K562 (cell line): ENCODE data around the gene SIRPG. TPM values are rescaled to one million over a fixed set of nuclear protein-coding genes. Genes with fewer than 3 reads are reported as not detected.

Experiments used
- ATAC-seq: fragments of 200-7000 bp; cut with Tn5 transposase; 3 replicates; pipeline ENCODE4 v1.9.1; 2020; ENCODE audit warnings: moderate library complexity
- BruUV-seq: library from RNA; stranded (reverse); fragments of 400-500 nt; replicated peaks from 2 replicates; lab custom pipeline; 2021; lab: Mats Ljungman, UMichigan
- CTCF ChIA-PET: fragments of 300-600 bp; formaldehyde crosslinking; extraction: SDS; loops from one replicate; lab custom pipeline; 2021; ENCODE audit warnings: low intra/inter-chr PET ratio; lab: Yijun Ruan, JAX
- POLR2A ChIA-PET: fragments of 300-600, 350-650 bp; sonication (Branson Sonifier 250); formaldehyde crosslinking; extraction: SDS; loops from one replicate; lab custom pipeline; 2021; ENCODE audit warnings: antibody characterized with exemption, inconsistent platforms; lab: Yijun Ruan, JAX
- DNase-seq, 4 experiments: peaks; one replicate each; pipeline versions ENCODE4 v3.0.0 to v3.0.0-alpha.2; 2011 to 2018; ENCODE audit warnings: low spot score in 3 of 4, mixed read lengths in 3 of 4; ENCODE audit errors: extremely low read depth in 1 of 4
- FAIRE-seq: peaks from 2 replicates; lab custom pipeline; 2011; peaks lifted over from hg19 to GRCh38; lab: Jason Lieb, UNC
- H2AFZ ChIP-seq: 2 replicates; pipeline ENCODE4 v1.6.0; 2011; ENCODE audit warnings: low read depth, low read length, control low read depth, inconsistent platforms
- H3K27ac ChIP-seq: fragments of 200-600 bp; 3 replicates; pipeline ENCODE4 v1.8.0; 2011; ENCODE audit warnings: low read depth, mild to moderate bottlenecking, control low read depth, inconsistent platforms, low read length, moderate library complexity, mixed read lengths; ENCODE audit errors: extremely low read depth
- H3K27me3 ChIP-seq, 2 experiments: fragments of 300-600 bp in 1 of 2; 2 replicates in 1 of 2; 3 replicates in 1 of 2; pipeline versions ENCODE4 v1.6.0 to v1.8.0; 2011; ENCODE audit warnings: inconsistent platforms in 2 of 2, low read length in 2 of 2, mild to moderate bottlenecking in 1 of 2, mixed read lengths in 1 of 2, moderate library complexity in 1 of 2; ENCODE audit not compliant: control insufficient read depth in 2 of 2, insufficient read depth in 2 of 2
- H3K36me3 ChIP-seq: fragments of 300-600 bp; 3 replicates; pipeline ENCODE4 v1.8.0; 2011; ENCODE audit warnings: mild to moderate bottlenecking, low read length, inconsistent platforms; ENCODE audit not compliant: control insufficient read depth, insufficient read depth
- H3K4me1 ChIP-seq, 2 experiments: fragments of 200-600 bp in 1 of 2; replicated peaks in 1 of 2; 2 replicates in 1 of 2; 3 replicates in 1 of 2; pipeline versions ENCODE4 v1.5.1 to v1.8.0; 2011; ENCODE audit warnings: inconsistent platforms in 2 of 2, low read length in 2 of 2, mild to moderate bottlenecking in 1 of 2, mixed read lengths in 1 of 2, moderate library complexity in 1 of 2; ENCODE audit not compliant: control insufficient read depth in 2 of 2, insufficient read depth in 2 of 2
- H3K4me2 ChIP-seq: 2 replicates; pipeline ENCODE4 v1.6.1; 2011; ENCODE audit warnings: low read length, control low read depth, inconsistent platforms, mixed read lengths; ENCODE audit not compliant: insufficient read depth
- H3K4me3 ChIP-seq: fragments of 200-600 bp; sonication (generic), shearing (Covaris generic); 2 replicates; pipeline ENCODE4 v1.5.1; 2016; ENCODE audit warnings: control low read depth, inconsistent platforms
- H3K79me2 ChIP-seq: fragments of 200-600 bp; 3 replicates; pipeline ENCODE4 v1.8.0; 2011; ENCODE audit warnings: low read length, inconsistent platforms; ENCODE audit not compliant: control insufficient read depth, insufficient read depth
- H3K9ac ChIP-seq, 2 experiments: 2 replicates each; pipeline versions ENCODE4 v1.6.0 to v1.6.1; 2011; ENCODE audit warnings: low read depth in 2 of 2, low read length in 2 of 2, control low read depth in 1 of 2, inconsistent platforms in 1 of 2, mild to moderate bottlenecking in 1 of 2, mixed read lengths in 1 of 2; ENCODE audit not compliant: insufficient read depth in 1 of 2
- H3K9me1 ChIP-seq: one replicate; pipeline ENCODE4 v1.6.0; 2011; ENCODE audit warnings: inconsistent platforms, mild to moderate bottlenecking, low read length, moderate library complexity; ENCODE audit not compliant: control insufficient read depth, insufficient read depth
- H3K9me3 ChIP-seq: replicated peaks from 2 replicates; pipeline ENCODE4 v1.5.1; 2011; ENCODE audit warnings: low read depth, low read length, inconsistent platforms; ENCODE audit not compliant: control insufficient read depth, insufficient read depth
- H4K20me1 ChIP-seq: replicated peaks from 2 replicates; pipeline ENCODE4 v1.6.1; 2011; ENCODE audit warnings: low read length, inconsistent platforms, mixed read lengths; ENCODE audit not compliant: control insufficient read depth, insufficient read depth
- HNRNPH1 ChIP-seq: fragments of 200-400 bp; formaldehyde crosslinking; optimal IDR thresholded peaks from 2 replicates; pipeline ENCODE3; 2017; ENCODE audit warnings: low read depth, mild to moderate bottlenecking, low read length, moderate library complexity
- KLF6 ChIP-seq: fragments of 250-450 bp; sonication (Bioruptor Pico); IDR thresholded peaks from 2 replicates; pipeline ENCODE4 v1.4.0; 2020; ENCODE audit warnings: mild to moderate bottlenecking, moderate library complexity, borderline replicate concordance
- U2AF2 ChIP-seq: fragments of 200-400 bp; formaldehyde crosslinking; optimal IDR thresholded peaks from 2 replicates; pipeline ENCODE3; 2017; ENCODE audit warnings: low read depth, mild to moderate bottlenecking, low read length
- ZMIZ1 ChIP-seq, 2 experiments: fragments of 150-350 bp in 1 of 2; IDR thresholded peaks; 2 replicates each; pipeline ENCODE4 v1.6.1; 2012 to 2016; ENCODE audit warnings: low read depth in 2 of 2, low read length in 2 of 2, mild to moderate bottlenecking in 1 of 2, moderate library complexity in 1 of 2
- ZNF75A ChIP-seq: fragments of 450-650 bp; formaldehyde crosslinking; IDR thresholded peaks from 2 replicates; pipeline ENCODE4 v1.4.0; 2020; ENCODE audit warnings: mild to moderate bottlenecking
- WGBS: fragments of 100-300 bp; shearing (Covaris generic); methylation state at CpG from one replicate; pipeline ENCODE4 v1.1.6; 2016; ENCODE audit warnings: low coverage, mixed read lengths; ENCODE audit not compliant: insufficient coverage; ENCODE audit errors: missing lambda C conversion rate; 5-methylcytosine and 5-hydroxymethylcytosine counted together
- in situ Hi-C: fragments of 300-500 bp; cut with MboI; formaldehyde crosslinking; loops from 4 replicates; pipeline ENCODE4 v1.15.0; 2018; ENCODE audit warnings: inconsistent platforms, mixed read lengths
- intact Hi-C: fragments of 100-400 bp; cut with micrococcal nuclease; formaldehyde crosslinking; loops from 2 replicates; pipeline ENCODE4 v1.14.2; 2022
- polyA plus RNA-seq, 8 experiments: library from polyadenylated mRNA; depleted of rRNA in 4 of 8; stranded (reverse) in 5 of 8; unstranded in 3 of 8; fragments of >200 nt; fragmentation: Nextera tagmentation in 2 of 8; fragmentation: Illumina TruSeq in 1 of 8; extraction: Ambion mirVana in 2 of 8; extraction: Trizol in 1 of 8; gene quantifications; 2 replicates each; pipeline versions ENCODE4 v1.2.1 to v1.2.3, GENCODE V29; 2011 to 2014; ENCODE audit warnings: inconsistent platforms in 1 of 8, missing spikeins in 1 of 8
- total RNA-seq, 7 experiments: library from RNA; depleted of rRNA in 6 of 7; stranded (reverse); fragments of >200 nt in 6 of 7; fragmentation: Illumina TruSeq in 2 of 7; extraction: Trizol in 2 of 7; gene quantifications; 2 replicates each; pipeline versions ENCODE4 v1.2.1 to v1.2.3, GENCODE V29; 2011 to 2021; ENCODE audit warnings: low replicate concordance in 1 of 7

Gene SIRPG
- total and polyA plus RNA-seq, 9 of the 15 experiments (the other 6 are each of a cell fraction or from before 2014, with no cell fraction given), result not detected

- no peak for FAIRE-seq
- no peak for ATAC-seq
- TF ChIP-seq ZMIZ1 (IDR thresholded peaks at IDR 0.05; ENCODE audit: low read depth in 2 of 2, low read length in 2 of 2), result no peak
- TF ChIP-seq U2AF2, result no peak
- TF ChIP-seq KLF6 (CRISPR knock-in tag), result no peak
- no peak for TF ChIP-seq ZNF75A (CRISPR knock-in tag)
- no peak for TF ChIP-seq HNRNPH1
- 0% methylated on average over 3 of the region's 3 CpGs for WGBS
- Histone ChIP-seq H3K27ac (no peak overlapping the region), H3K9ac (no peak overlapping the region), H3K4me1 (no peaks in the 10 kb centered on the region), H3K4me2 (no peak overlapping the region), H3K79me2 (no peaks in the 10 kb centered on the region), H3K27me3 (peaks cover 0 to 13% of the 10 kb centered on the region in 2 experiments; a peak in 2 of 5 replicates), H2AFZ (no peak overlapping the region), H3K4me3 (no peak overlapping the region), H4K20me1 (no peaks in the 10 kb centered on the region), H3K9me3 (no peaks in the 10 kb centered on the region), H3K9me1 (no peaks in the 10 kb centered on the region), H3K36me3 (no peaks in the 10 kb centered on the region)
- DNase-seq, result no peak
- intact Hi-C loops, result no loop called here
- no TSS peak for BruUV-seq
- in situ Hi-C loops, result loop anchor here (10.0 kb wide), 1 partner anchor 262 kb away; no protein-coding TSS in a partner anchor
- ChIA-PET POLR2A (no interaction called here), CTCF (no interaction called here)
These were observed 30.9 kb downstream of the SIRPG start for GRCh38 chr20:1626528-1627199.
